Right ventricle myocardium superior (tissue), 1 donor: Measurements from ENCODE around the gene S100A3. TPM values are rescaled to one million over a fixed set of nuclear protein-coding genes. Genes with fewer than 3 reads are reported as not detected.

Experiments
- ATAC-seq: fragments of 200-7000 bp; cut with Tn5 transposase; one replicate; pipeline ENCODE4 v1.9.1; 2020; ENCODE audit warnings: mild to moderate bottlenecking; ENCODE audit not compliant: poor library complexity
- DNase-seq: peaks from one replicate; pipeline ENCODE4 v3.0.0-alpha.2; 2020
- intact Hi-C: fragments of 100-400 bp; cut with DNase I; formaldehyde crosslinking; loops from one replicate; pipeline ENCODE4 v1.11.2; 2022
- total RNA-seq: library from RNA; stranded (reverse); fragmentation: NEBNext Ultra II Directional; extraction: Animal tissue kit (Norgen Biotek cat#: 25700); gene quantifications from one replicate; pipeline ENCODE4 v1.2.1, GENCODE V29; 2021
- donor health status: DM: no; HTN: yes; CAD: no; lungs with severe emphysema.

The S100A3 gene
- total RNA-seq, 1 donor from 2014 or later: 0.70 TPM

GRCh38 chr1:153506386-153506785, 42.7 kb downstream of the S100A3 start:
- intact Hi-C loops: no loop called here
- no peak for ATAC-seq
- no peak for DNase-seq

- intact Hi-C loops: no loop called here
- DNase-seq (no peak), ATAC-seq (no peak)
These were observed 43.5 kb downstream of the S100A3 start for GRCh38 chr1:153505576-153505975.

GRCh38 chr1:153503766-153504165, 45.3 kb downstream of the S100A3 start:
- ATAC-seq (no peak), DNase-seq (no peak)
- intact Hi-C loops: no loop called here

GRCh38 chr1:153498746-153499145, 50.3 kb downstream of the S100A3 start:
- intact Hi-C loops: no loop called here
- ATAC-seq (no peak), DNase-seq (no peak)

Other genes with a start within 250 kb of the S100A3 start
- gene PGLYRP3, start 236.3 kb downstream of the S100A3 start, total RNA-seq: not detected
- gene PGLYRP4, start 200.4 kb downstream of the S100A3 start, total RNA-seq: not detected
- gene S100A9, start 191.4 kb downstream of the S100A3 start, total RNA-seq: 111 TPM
- 2.4 TPM for gene S100A12, start 173.6 kb downstream of the S100A3 start, total RNA-seq
- gene S100A8, start 158.2 kb downstream of the S100A3 start, total RNA-seq: 42.5 TPM
- gene S100A7A, start 132.7 kb downstream of the S100A3 start, total RNA-seq: not detected
- not detected for gene S100A7, start 88.6 kb downstream of the S100A3 start, total RNA-seq
- 260 TPM for gene S100A6, start 13.3 kb downstream of the S100A3 start, total RNA-seq
- gene S100A5, start 8.3 kb downstream of the S100A3 start, total RNA-seq: not detected
- gene S100A4, start 3.5 kb downstream of the S100A3 start, total RNA-seq: 130 TPM
- 2.3 TPM for gene S100A2, start 16.6 kb upstream of the S100A3 start, total RNA-seq
- gene S100A16, start 63.9 kb upstream of the S100A3 start, total RNA-seq: 44.3 TPM
- 5.8 TPM for gene S100A14, start 67.1 kb upstream of the S100A3 start, total RNA-seq
- gene S100A13, start 78.2 kb upstream of the S100A3 start, total RNA-seq: 153 TPM
- 2,267 TPM for gene S100A1, start 79.2 kb upstream of the S100A3 start, total RNA-seq
- 68.1 TPM for gene CHTOP, start 84.8 kb upstream of the S100A3 start, total RNA-seq
- 57.2 TPM for gene SNAPIN, start 109.4 kb upstream of the S100A3 start, total RNA-seq
- gene ILF2, start 121.7 kb upstream of the S100A3 start, total RNA-seq: 55.3 TPM
- 10.0 TPM for gene NPR1, start 129.4 kb upstream of the S100A3 start, total RNA-seq
- 31.8 TPM for gene INTS3, start 178.8 kb upstream of the S100A3 start, total RNA-seq
- 12.0 TPM for gene SLC27A3, start 226.1 kb upstream of the S100A3 start, total RNA-seq